Activated CD4-positive, alpha-beta T cell treated with anti-CD3 and anti-CD28 coated beads for 36 hours (primary cell): ENCODE results near the gene LRRC72. TPM values are rescaled to one million over a fixed set of nuclear protein-coding genes. Genes with fewer than 3 reads are reported as not detected.

Source experiments
- ATAC-seq: fragments of 200-7000 bp; cut with Tn5 transposase; one replicate; pipeline ENCODE4 v1.10.0; 2021; ENCODE audit warnings: mild to moderate bottlenecking, moderate library complexity
- CTCF ChIA-PET: fragments of 350-600 bp; sonication (Branson Sonifier 250); formaldehyde crosslinking; loops from one replicate; lab custom pipeline; 2021; ENCODE audit warnings: antibody characterized with exemption; lab: Charles Lee
- POLR2A ChIA-PET: fragments of 350-600 bp; sonication (Branson Sonifier 250); formaldehyde crosslinking; loops from one replicate; lab custom pipeline; 2021; ENCODE audit warnings: antibody characterized with exemption, inconsistent platforms; lab: Charles Lee
- DNase-seq: peaks from one replicate; pipeline ENCODE4 v3.0.0-alpha.2; 2020
- H3K27ac Mint-ChIP-seq: one replicate; pipeline ENCODE4 v1.8.0; 2021; ENCODE audit warnings: mixed read lengths
- H3K27me3 Mint-ChIP-seq: one replicate; pipeline ENCODE4 v1.8.0; 2021; ENCODE audit warnings: mixed read lengths
- H3K36me3 Mint-ChIP-seq: one replicate; pipeline ENCODE4 v1.8.0; 2021; ENCODE audit warnings: low read depth, mixed read lengths
- H3K4me1 Mint-ChIP-seq: one replicate; pipeline ENCODE4 v1.8.0; 2021; ENCODE audit warnings: mixed read lengths
- H3K4me3 Mint-ChIP-seq: one replicate; pipeline ENCODE4 v1.8.0; 2021; ENCODE audit warnings: mild to moderate bottlenecking, moderate library complexity, mixed read lengths
- H3K9me3 Mint-ChIP-seq: one replicate; pipeline ENCODE4 v1.8.0; 2021; ENCODE audit warnings: low read depth, mixed read lengths
- intact Hi-C, 2 experiments: fragments of 100-400 bp; cut with DNase I in 1 of 2; cut with micrococcal nuclease in 1 of 2; formaldehyde crosslinking; loops; one replicate each; pipeline versions ENCODE4 v1.14.2 to v1.15.1; 2022 to 2024; cut with DNase I, micrococcal nuclease
- total RNA-seq, 2 experiments: library from RNA; stranded (reverse); gene quantifications; one replicate each; pipeline ENCODE4 v1.2.3, GENCODE V29; 2021

LRRC72 gene
- total RNA-seq, 2 experiments from 2014 or later = not detected

GRCh38 chr7:16599860-16600259 lies 73.2 kb downstream of the LRRC72 start:
- Mint-ChIP-seq H3K4me1 (no peaks in the 10 kb centered on the region), H3K4me3 (no peak overlapping the region), H3K9me3 (no peaks in the 10 kb centered on the region), H3K36me3 (peaks cover 15% of the 10 kb centered on the region), H3K27ac (no peak overlapping the region), H3K27me3 (no peaks in the 10 kb centered on the region)
- DNase-seq (no peak), ATAC-seq (no peak)
- intact Hi-C loops = loop anchor here in 1 of 2 experiments (5.0 kb wide), 1 partner anchor 317 kb away; no protein-coding TSS in a partner anchor
- POLR2A ChIA-PET = no interaction called here
- CTCF ChIA-PET = interaction anchor here (1.2 kb wide), 1 partner anchor 80 kb away, joined by 3 read pairs; no protein-coding TSS in a partner anchor

GRCh38 chr7:16603633-16604032 lies 77.0 kb downstream of the LRRC72 start:
- no peak for DNase-seq
- H3K36me3 Mint-ChIP-seq = peaks cover 21% of the 10 kb centered on the region
- intact Hi-C loops = loop anchor here (1.0 to 5.0 kb wide), 2 partner anchors 314 to 315 kb away; no protein-coding TSS in a partner anchor
- ATAC-seq = no peak
- H3K27me3 Mint-ChIP-seq = no peaks in the 10 kb centered on the region
- ChIA-PET POLR2A (no interaction called here), CTCF (no interaction called here)
- no peak overlapping the region for H3K27ac Mint-ChIP-seq
- H3K9me3 Mint-ChIP-seq = no peaks in the 10 kb centered on the region
- no peak overlapping the region for H3K4me3 Mint-ChIP-seq
- no peaks in the 10 kb centered on the region for H3K4me1 Mint-ChIP-seq

DNA sequence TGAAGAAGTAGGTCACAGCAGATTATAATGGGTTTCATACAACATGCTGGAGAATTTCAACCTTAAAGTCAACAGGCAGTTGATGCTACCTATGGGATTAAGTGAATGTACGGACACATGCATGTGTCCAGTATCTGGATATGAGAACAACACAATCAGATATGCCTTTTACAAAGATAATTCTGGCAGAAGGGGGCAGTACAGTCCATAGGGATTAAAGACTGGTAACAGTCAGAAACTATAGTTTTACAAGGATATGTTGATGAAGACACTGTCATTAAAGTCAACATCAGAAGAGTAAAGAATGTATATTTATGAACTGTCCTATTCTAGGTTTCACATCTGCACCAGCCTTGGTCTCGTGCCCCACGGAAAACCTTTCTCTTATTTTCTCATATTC lies 77.4 kb downstream of the LRRC72 start:
- Mint-ChIP-seq H3K36me3 (peaks cover 23% of the 10 kb centered on the region), H3K4me3 (no peak overlapping the region), H3K27me3 (no peaks in the 10 kb centered on the region), H3K4me1 (no peaks in the 10 kb centered on the region), H3K27ac (no peak overlapping the region), H3K9me3 (no peaks in the 10 kb centered on the region)
- CTCF ChIA-PET = no interaction called here
- intact Hi-C loops = loop anchor here (1.0 to 5.0 kb wide), 2 partner anchors 313 to 314 kb away; no protein-coding TSS in a partner anchor
- peak; percentile 42 for ATAC-seq
- no peak for DNase-seq
- POLR2A ChIA-PET = no interaction called here

DNA sequence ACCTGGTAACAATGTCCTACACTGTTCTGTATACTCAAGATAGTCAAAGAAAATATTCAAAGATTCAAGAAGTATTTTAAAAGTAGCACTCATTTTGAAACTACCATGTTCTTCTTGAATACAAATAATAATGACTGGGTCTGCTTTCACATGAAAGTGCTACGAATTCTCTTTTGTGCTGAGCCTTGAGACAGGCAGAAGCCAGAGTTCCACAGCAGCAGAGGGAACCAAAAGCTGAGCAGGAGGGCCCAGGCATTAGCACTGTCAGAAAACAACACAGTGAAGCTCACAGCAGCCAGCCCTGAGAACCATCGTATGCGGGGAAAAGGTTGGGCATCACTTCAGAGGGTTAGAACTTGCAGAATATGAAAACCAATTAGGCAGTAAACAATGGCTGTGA lies 80.1 kb downstream of the LRRC72 start:
- Mint-ChIP-seq H3K9me3 (no peaks in the 10 kb centered on the region), H3K27ac (no peak overlapping the region), H3K36me3 (peaks cover 24% of the 10 kb centered on the region), H3K27me3 (no peaks in the 10 kb centered on the region), H3K4me3 (no peak overlapping the region), H3K4me1 (no peaks in the 10 kb centered on the region)
- ChIA-PET CTCF (no interaction called here), POLR2A (no interaction called here)
- ATAC-seq = no peak
- DNase-seq = no peak
- intact Hi-C loops = no loop called here

DNA sequence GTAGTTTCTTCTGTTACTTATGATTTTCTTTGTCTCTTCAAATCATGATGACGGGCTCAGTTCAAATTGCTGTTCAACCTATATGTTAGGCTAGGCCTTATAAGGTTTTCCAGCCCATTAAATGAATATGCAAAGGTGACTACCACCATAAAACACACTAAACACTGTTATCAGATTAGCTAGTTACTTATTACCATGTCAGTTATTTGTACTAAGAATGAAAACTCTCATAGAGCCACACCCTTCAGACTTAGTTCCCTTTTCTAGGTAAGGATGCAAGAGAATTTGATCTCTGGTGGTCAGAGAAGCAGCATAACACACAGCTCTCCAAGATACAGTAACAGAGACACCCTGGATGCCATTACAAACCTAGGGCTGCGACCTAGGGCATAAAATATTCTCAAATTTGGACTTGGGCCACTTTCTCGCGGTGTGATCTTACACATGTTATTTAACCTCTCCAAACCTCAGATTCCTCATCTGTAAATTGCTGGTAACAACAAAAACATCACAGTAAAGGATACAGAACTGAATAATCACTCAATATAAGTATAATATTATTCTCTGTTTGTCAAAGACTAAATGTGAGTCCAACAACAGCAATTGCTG lies 83.3 kb downstream of the LRRC72 start:
- H3K36me3 Mint-ChIP-seq = peaks cover 15% of the 10 kb centered on the region
- no peak for ATAC-seq
- no peak for DNase-seq
- H3K27ac Mint-ChIP-seq = no peak overlapping the region
- H3K4me3 Mint-ChIP-seq = no peak overlapping the region
- POLR2A ChIA-PET = no interaction called here
- H3K27me3 Mint-ChIP-seq = no peaks in the 10 kb centered on the region
- intact Hi-C loops = no loop called here
- CTCF ChIA-PET = interaction anchor here (1.1 kb wide), 2 partner anchors 45 to 68 kb away, joined by 3 read pairs; no protein-coding TSS in a partner anchor
- H3K9me3 Mint-ChIP-seq = no peaks in the 10 kb centered on the region
- no peaks in the 10 kb centered on the region for H3K4me1 Mint-ChIP-seq

DNA sequence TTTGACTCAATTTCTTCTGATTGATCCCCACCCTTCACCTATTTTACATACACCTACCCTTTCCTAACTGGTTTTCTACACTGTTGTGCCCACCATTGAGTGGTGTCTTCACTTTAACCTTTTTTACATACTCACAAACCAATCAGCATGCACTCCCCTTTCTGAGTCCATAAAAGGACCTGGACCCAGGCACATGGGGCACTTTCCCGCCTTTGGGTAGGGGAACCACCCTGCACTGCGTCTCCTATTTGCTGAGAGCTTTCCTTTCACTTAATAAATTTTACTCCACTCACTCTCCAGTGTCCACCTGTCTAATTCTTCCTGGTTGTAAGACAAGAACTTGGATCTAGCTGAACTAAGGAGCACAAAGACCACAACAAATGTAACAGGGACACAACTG lies 85.1 kb downstream of the LRRC72 start:
- CTCF ChIA-PET = interaction anchor here (1.5 kb wide), 1 partner anchor 9 kb away, joined by 4 read pairs; no protein-coding TSS in a partner anchor
- Mint-ChIP-seq H3K4me3 (no peak overlapping the region), H3K4me1 (no peaks in the 10 kb centered on the region), H3K36me3 (peaks cover 20% of the 10 kb centered on the region), H3K9me3 (no peaks in the 10 kb centered on the region), H3K27ac (no peak overlapping the region), H3K27me3 (no peaks in the 10 kb centered on the region)
- intact Hi-C loops = no loop called here
- POLR2A ChIA-PET = no interaction called here
- no peak for ATAC-seq
- DNase-seq = no peak

DNA sequence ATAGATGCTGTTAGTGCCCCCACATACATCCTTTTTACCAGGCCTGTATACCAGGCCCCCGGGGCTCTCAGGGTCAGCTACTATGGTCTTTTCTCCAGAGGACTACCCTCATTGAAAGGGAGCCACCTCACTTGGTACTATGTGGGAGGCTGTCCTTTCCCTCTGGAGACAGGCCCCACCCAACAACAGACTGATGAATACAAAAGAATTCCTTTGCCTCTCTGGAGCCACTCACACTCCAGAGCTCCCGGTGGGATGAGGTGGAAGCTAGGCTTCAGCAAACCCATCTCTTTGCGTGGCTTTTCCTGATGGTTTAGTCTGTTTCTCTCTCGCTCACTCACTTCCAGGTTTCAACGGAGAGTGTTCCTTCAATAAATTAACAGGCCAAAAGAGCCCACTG lies 88.6 kb downstream of the LRRC72 start:
- peaks cover 14% of the 10 kb centered on the region for H3K4me1 Mint-ChIP-seq
- intact Hi-C loops = no loop called here
- ChIA-PET POLR2A (no interaction called here), CTCF (no interaction called here)
- no peak overlapping the region for H3K27ac Mint-ChIP-seq
- no peak for ATAC-seq
- H3K9me3 Mint-ChIP-seq = no peaks in the 10 kb centered on the region
- H3K36me3 Mint-ChIP-seq = peaks cover 18% of the 10 kb centered on the region
- H3K27me3 Mint-ChIP-seq = no peaks in the 10 kb centered on the region
- DNase-seq = no peak
- no peak overlapping the region for H3K4me3 Mint-ChIP-seq

DNA sequence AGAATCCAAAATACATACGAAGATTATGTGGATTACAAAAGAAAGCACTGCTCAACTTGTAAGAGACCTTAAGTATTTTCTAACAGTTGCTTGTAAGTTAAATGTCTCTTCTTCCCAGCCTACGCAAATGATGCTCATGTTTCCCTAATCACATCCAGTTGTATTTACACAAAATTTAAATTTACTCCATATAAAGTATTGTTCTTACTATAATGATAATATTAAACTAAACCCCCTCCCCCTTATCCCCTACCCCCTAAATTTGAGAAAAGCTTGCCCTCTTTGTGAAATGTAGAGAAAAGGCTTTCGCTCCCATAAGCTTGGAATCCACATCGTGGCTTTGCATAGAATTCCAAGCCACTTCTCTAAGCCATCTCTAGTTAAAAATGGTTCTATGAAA lies 89.5 kb downstream of the LRRC72 start:
- Mint-ChIP-seq H3K36me3 (peaks cover 17% of the 10 kb centered on the region), H3K27me3 (no peaks in the 10 kb centered on the region), H3K27ac (no peak overlapping the region), H3K4me3 (no peak overlapping the region), H3K4me1 (peaks cover 20% of the 10 kb centered on the region), H3K9me3 (no peaks in the 10 kb centered on the region)
- intact Hi-C loops = no loop called here
- DNase-seq (no peak), ATAC-seq (no peak)
- ChIA-PET CTCF (no interaction called here), POLR2A (no interaction called here)

DNA sequence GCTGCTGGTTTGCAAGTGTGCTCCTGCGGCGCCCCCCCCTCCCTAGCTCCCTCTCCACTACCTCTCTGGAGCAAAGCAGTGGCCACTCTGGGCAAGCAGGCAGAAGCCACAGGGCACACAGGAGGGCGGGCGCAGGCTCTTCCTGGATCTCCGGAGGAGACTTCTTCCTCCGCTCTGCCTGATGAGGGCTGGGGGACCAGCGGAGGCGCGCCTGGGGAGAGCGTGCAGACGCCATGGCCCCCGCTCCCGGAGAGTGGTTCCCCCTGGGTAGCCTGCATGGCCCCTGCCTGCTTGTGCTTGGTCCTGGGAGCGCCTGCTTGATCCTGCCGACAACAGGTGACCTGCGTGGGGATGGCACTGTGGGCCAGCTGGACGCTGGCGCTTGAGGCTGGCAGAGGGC lies 89.9 kb downstream of the LRRC72 start:
- ATAC-seq (no peak), DNase-seq (no peak)
- intact Hi-C loops = no loop called here
- Mint-ChIP-seq H3K4me1 (peaks cover 20% of the 10 kb centered on the region), H3K4me3 (no peak overlapping the region), H3K36me3 (peaks cover 17% of the 10 kb centered on the region), H3K27me3 (no peaks in the 10 kb centered on the region), H3K27ac (no peak overlapping the region), H3K9me3 (no peaks in the 10 kb centered on the region)
- POLR2A ChIA-PET = no interaction called here
- CTCF ChIA-PET = no interaction called here

GRCh38 chr7:16619979-16620408 lies 93.4 kb downstream of the LRRC72 start:
- Mint-ChIP-seq H3K4me1 (peaks cover 20% of the 10 kb centered on the region), H3K36me3 (peaks cover 34% of the 10 kb centered on the region), H3K4me3 (peak overlapping the region; percentile 5), H3K9me3 (no peaks in the 10 kb centered on the region), H3K27ac (peak overlapping the region; percentile 83), H3K27me3 (no peaks in the 10 kb centered on the region)
- POLR2A ChIA-PET = interaction anchor here (1.1 kb wide), 1 partner anchor 25 kb away, joined by 6 read pairs; the partner anchor contains the start of genes ANKMY2 and BZW2
- intact Hi-C loops = loop anchor here (1.0 to 5.0 kb wide), 4 partner anchors 25 to 92 kb away; partner anchors contain the start of gene ANKMY2 (in 2 of the 2)
- ATAC-seq = peak; percentile 98
- CTCF ChIA-PET = interaction anchor here (1.3 to 2.5 kb wide), 2 partner anchors 25 to 58 kb away, joined by 3 to 21 read pairs; partner anchors contain the start of genes ANKMY2 and BZW2
- DNase-seq = peak; percentile 25

DNA sequence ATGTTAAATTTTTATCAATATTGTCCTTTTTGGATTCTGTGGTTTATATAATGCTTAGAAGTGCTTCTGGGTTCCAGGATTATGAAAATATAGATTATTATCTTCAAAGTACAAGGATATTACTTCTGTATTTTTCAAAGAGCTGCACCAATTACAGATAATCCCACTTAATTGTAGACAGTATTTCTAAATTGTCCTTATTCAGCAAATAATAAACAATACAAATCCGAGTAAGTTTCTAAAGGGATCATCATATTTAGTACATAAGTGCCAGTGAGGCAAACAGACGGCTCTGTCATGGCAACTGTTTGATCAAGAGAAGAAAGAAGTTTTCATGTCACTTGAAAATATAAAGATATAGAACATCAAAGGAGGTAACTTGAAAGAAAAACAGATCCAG lies 99.8 kb downstream of the LRRC72 start:
- DNase-seq (no peak), ATAC-seq (no peak)
- Mint-ChIP-seq H3K27ac (no peak overlapping the region), H3K4me1 (no peaks in the 10 kb centered on the region), H3K4me3 (no peak overlapping the region), H3K36me3 (peaks cover 17% of the 10 kb centered on the region), H3K9me3 (no peaks in the 10 kb centered on the region), H3K27me3 (no peaks in the 10 kb centered on the region)
- POLR2A ChIA-PET = no interaction called here
- intact Hi-C loops = no loop called here
- CTCF ChIA-PET = interaction anchor here (1.2 kb wide), 1 partner anchor 9 kb away, joined by 3 read pairs; no protein-coding TSS in a partner anchor

DNA sequence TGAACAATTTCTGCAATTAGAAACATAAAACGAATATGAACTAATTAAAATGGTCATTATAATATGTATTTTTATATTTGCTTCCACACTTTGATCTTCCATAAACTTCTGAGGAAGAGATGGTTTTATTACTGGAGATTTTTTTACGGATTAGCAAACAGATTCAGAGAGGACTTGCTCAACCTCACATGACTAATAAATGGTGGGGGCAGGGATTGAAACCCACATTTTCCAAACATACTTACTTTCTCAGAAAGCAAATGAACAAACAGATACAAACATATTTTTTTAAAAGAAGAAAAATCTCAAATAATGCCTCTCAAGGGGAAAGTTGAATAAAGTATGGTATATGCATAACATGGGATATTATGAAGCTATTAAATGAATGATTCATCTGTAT lies 100.6 kb downstream of the LRRC72 start:
- ChIA-PET POLR2A (no interaction called here), CTCF (no interaction called here)
- no peak overlapping the region for H3K4me3 Mint-ChIP-seq
- intact Hi-C loops = no loop called here
- H3K36me3 Mint-ChIP-seq = peaks cover 20% of the 10 kb centered on the region
- no peaks in the 10 kb centered on the region for H3K27me3 Mint-ChIP-seq
- no peak for DNase-seq
- no peaks in the 10 kb centered on the region for H3K4me1 Mint-ChIP-seq
- no peaks in the 10 kb centered on the region for H3K9me3 Mint-ChIP-seq
- no peak for ATAC-seq
- H3K27ac Mint-ChIP-seq = no peak overlapping the region
